HEK293 (cell line): ENCODE results near the gene STX10.

Experiments
- CTCF ChIA-PET: fragments of 350-600 bp; formaldehyde crosslinking; extraction: SDS; loops from one replicate; lab custom pipeline; 2021; ENCODE audit warnings: antibody characterized with exemption; lab: Yijun Ruan, JAX
- POLR2A ChIA-PET: fragments of 300-600 bp; formaldehyde crosslinking; extraction: SDS; loops from one replicate; lab custom pipeline; 2020; ENCODE audit warnings: antibody characterized with exemption, inconsistent platforms; lab: Yijun Ruan, JAX
- H3K27ac ChIP-seq: fragments of 200-500 bp; sonication (Bioruptor generic); 2 replicates; pipeline ENCODE4 v1.5.1; 2014; ENCODE audit warnings: low read depth, low read length, control low read depth, inconsistent platforms; ENCODE audit errors: extremely low read depth
- H3K36me3 ChIP-seq, 2 experiments: fragments of 200-500 bp in 1 of 2; sonication (Bioruptor generic) in 1 of 2; 1 replicate in 1 of 2; 2 replicates in 1 of 2; pipeline ENCODE4 v1.5.1; 2014 to 2017; ENCODE audit warnings: inconsistent platforms in 2 of 2, low read length in 2 of 2; ENCODE audit not compliant: control insufficient read depth in 2 of 2, insufficient read depth in 1 of 2
- H3K4me1 ChIP-seq: fragments of 200-500 bp; sonication (Bioruptor generic); 2 replicates; pipeline ENCODE4 v1.5.1; 2014; ENCODE audit warnings: mild to moderate bottlenecking, low read length, inconsistent platforms; ENCODE audit not compliant: control insufficient read depth, insufficient read depth
- H3K4me3 ChIP-seq: 2 replicates; pipeline ENCODE4 v1.5.1; 2011; ENCODE audit warnings: low read depth, mild to moderate bottlenecking, control low read depth, low read length, moderate library complexity
- H3K9me3 ChIP-seq: fragments of 200-500 bp; sonication (Bioruptor generic); 2 replicates; pipeline ENCODE4 v1.5.1; 2014; ENCODE audit warnings: low read depth, low read length, inconsistent platforms; ENCODE audit not compliant: control insufficient read depth, insufficient read depth
- GLI4 ChIP-seq: fragments of 450-650 bp; formaldehyde crosslinking; IDR thresholded peaks from 2 replicates; pipeline ENCODE4 v1.5.1; 2016; ENCODE audit warnings: missing biosample characterization, missing genetic modification characterization
- HOXC10 ChIP-seq: sonication (generic); formaldehyde crosslinking; IDR thresholded peaks from 2 replicates; pipeline ENCODE4 v1.8.1; 2023; ENCODE audit warnings: mild to moderate bottlenecking, missing genetic modification reagents
- ZBTB8A ChIP-seq: fragments of 450-650 bp; formaldehyde crosslinking; IDR thresholded peaks from 2 replicates; pipeline ENCODE4 v1.5.1; 2016; ENCODE audit warnings: missing biosample characterization, missing genetic modification characterization
- ZNF114 ChIP-seq: fragments of 450-650 bp; formaldehyde crosslinking; IDR thresholded peaks from 2 replicates; pipeline ENCODE4 v1.5.0; 2017; ENCODE audit warnings: missing biosample characterization, missing genetic modification characterization
- ZNF157 ChIP-seq: fragments of 450-650 bp; formaldehyde crosslinking; IDR thresholded peaks from 2 replicates; pipeline ENCODE4 v1.5.1; 2016; ENCODE audit warnings: missing biosample characterization, missing genetic modification characterization
- ZNF23 ChIP-seq: fragments of 450-650 bp; formaldehyde crosslinking; IDR thresholded peaks from 2 replicates; pipeline ENCODE4 v1.5.1; 2016; ENCODE audit warnings: missing biosample characterization, missing genetic modification characterization, borderline replicate concordance
- ZNF311 ChIP-seq: fragments of 450-650 bp; formaldehyde crosslinking; IDR thresholded peaks from 2 replicates; pipeline ENCODE4 v1.5.1; 2017; ENCODE audit warnings: missing biosample characterization, missing genetic modification characterization, borderline replicate concordance
- ZNF350 ChIP-seq: fragments of 450-650 bp; formaldehyde crosslinking; IDR thresholded peaks from 2 replicates; pipeline ENCODE4 v1.5.0; 2017; ENCODE audit warnings: missing biosample characterization, mild to moderate bottlenecking, missing genetic modification characterization
- ZNF404 ChIP-seq: fragments of 450-650 bp; formaldehyde crosslinking; IDR thresholded peaks from 2 replicates; pipeline ENCODE4 v1.5.1; 2017; ENCODE audit warnings: missing biosample characterization, missing genetic modification characterization
- ZNF548 ChIP-seq: fragments of 450-650 bp; formaldehyde crosslinking; IDR thresholded peaks from 2 replicates; pipeline ENCODE4 v1.5.1; 2016; ENCODE audit warnings: missing biosample characterization, missing genetic modification characterization
- ZNF621 ChIP-seq: fragments of 450-650 bp; formaldehyde crosslinking; IDR thresholded peaks from 2 replicates; pipeline ENCODE4 v1.5.1; 2017; ENCODE audit warnings: missing biosample characterization, missing genetic modification characterization
- ZNF677 ChIP-seq: fragments of 450-650 bp; IDR thresholded peaks from 2 replicates; pipeline ENCODE4 v1.5.0; 2018; ENCODE audit warnings: missing biosample characterization, mild to moderate bottlenecking, missing genetic modification characterization, moderate library complexity
- ZNF707 ChIP-seq: fragments of 450-650 bp; formaldehyde crosslinking; IDR thresholded peaks from 2 replicates; pipeline ENCODE4 v1.5.1; 2016; ENCODE audit warnings: missing biosample characterization, missing genetic modification characterization
- ZNF791 ChIP-seq: fragments of 450-650 bp; formaldehyde crosslinking; IDR thresholded peaks from 2 replicates; pipeline ENCODE4 v1.5.1; 2016; ENCODE audit warnings: missing biosample characterization, missing genetic modification characterization
- ZNF830 ChIP-seq: fragments of 450-650 bp; IDR thresholded peaks from 2 replicates; pipeline ENCODE4 v1.5.0; 2018; ENCODE audit warnings: missing biosample characterization, missing genetic modification characterization, low read depth, mild to moderate bottlenecking, moderate library complexity
- TF ChIP-seq, protein P1 (sequence below): IDR thresholded peaks from 2 replicates; pipeline ENCODE4 v1.6.1; 2011; ENCODE audit warnings: mild to moderate bottlenecking, low read depth, low read length, borderline replicate concordance
- TF ChIP-seq, protein P2 (sequence below): fragments of 450-650 bp; formaldehyde crosslinking; IDR thresholded peaks from 2 replicates; pipeline ENCODE4 v1.5.1; 2016; ENCODE audit warnings: missing biosample characterization, missing genetic modification characterization
- TF ChIP-seq, protein P3 (sequence below): fragments of 450-650 bp; formaldehyde crosslinking; IDR thresholded peaks from 2 replicates; pipeline ENCODE4 v1.5.1; 2016; ENCODE audit warnings: missing biosample characterization, missing genetic modification characterization
- TF ChIP-seq, protein P4 (sequence below): fragments of 450-650 bp; formaldehyde crosslinking; IDR thresholded peaks from 2 replicates; pipeline ENCODE4 v1.5.1; 2017; ENCODE audit warnings: missing biosample characterization, mild to moderate bottlenecking, missing genetic modification characterization, moderate library complexity
- TF ChIP-seq, protein P5 (sequence below): fragments of 450-650 bp; formaldehyde crosslinking; IDR thresholded peaks from 2 replicates; pipeline ENCODE4 v1.5.1; 2016; ENCODE audit warnings: missing biosample characterization, missing genetic modification characterization
- TF ChIP-seq, protein P6 (sequence below): fragments of 450-650 bp; formaldehyde crosslinking; optimal IDR thresholded peaks from 2 replicates; pipeline ENCODE3; 2016; ENCODE audit warnings: missing biosample characterization, mild to moderate bottlenecking, missing genetic modification characterization
- TF ChIP-seq, protein P7 (sequence below): fragments of 450-650 bp; formaldehyde crosslinking; IDR thresholded peaks from 2 replicates; pipeline ENCODE4 v1.5.1; 2017; ENCODE audit warnings: missing biosample characterization, missing genetic modification characterization
- TF ChIP-seq, protein P8 (sequence below): fragments of 450-650 bp; formaldehyde crosslinking; IDR thresholded peaks from 2 replicates; pipeline ENCODE4 v1.5.1; 2016; ENCODE audit warnings: missing biosample characterization, missing genetic modification characterization

Gene STX10

DNA sequence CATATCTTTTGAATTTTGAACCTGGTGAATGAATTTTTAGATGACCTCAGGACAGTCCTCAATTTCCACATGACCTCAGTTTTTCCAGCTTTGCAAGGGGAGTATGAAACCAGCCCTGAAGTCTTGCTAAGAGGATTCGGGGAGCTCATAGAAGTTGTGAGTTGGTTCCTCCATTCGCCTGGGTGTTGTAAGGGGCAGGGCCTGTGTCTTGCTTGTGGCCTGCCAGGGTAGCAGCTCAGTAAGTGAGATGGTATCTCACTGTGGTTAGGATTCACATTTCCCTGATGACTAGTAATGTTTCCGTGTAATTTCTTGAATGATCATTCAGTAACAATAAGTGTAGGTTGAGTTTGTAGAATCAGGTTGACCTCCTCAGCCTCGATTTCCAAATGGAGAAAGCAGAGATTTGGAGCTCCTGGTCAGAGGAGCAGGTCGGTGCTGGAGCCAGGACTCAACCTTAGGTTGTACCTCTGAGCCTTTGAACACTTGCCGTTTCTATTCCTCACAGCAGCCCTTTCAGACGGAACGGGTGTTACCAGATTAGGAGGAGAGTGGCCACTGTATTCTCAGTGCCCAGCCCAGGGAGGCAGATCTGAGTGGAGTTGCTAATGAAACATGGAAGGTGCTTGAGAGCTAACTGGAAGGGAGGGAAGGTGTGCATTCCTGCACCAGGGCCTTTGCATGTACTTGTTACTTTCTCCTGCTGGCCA lies 17.5 kb downstream of the STX10 start (continued):
- no peak for TF ChIP-seq ZNF350 (tag by site-specific recombination)
- no peak for TF ChIP-seq ZNF548 (tag by site-specific recombination)
- no peak for TF ChIP-seq GLI4 (tag by site-specific recombination)
- TF ChIP-seq ZBTB8A (tag by site-specific recombination): no peak
- TF ChIP-seq, protein P1, sequence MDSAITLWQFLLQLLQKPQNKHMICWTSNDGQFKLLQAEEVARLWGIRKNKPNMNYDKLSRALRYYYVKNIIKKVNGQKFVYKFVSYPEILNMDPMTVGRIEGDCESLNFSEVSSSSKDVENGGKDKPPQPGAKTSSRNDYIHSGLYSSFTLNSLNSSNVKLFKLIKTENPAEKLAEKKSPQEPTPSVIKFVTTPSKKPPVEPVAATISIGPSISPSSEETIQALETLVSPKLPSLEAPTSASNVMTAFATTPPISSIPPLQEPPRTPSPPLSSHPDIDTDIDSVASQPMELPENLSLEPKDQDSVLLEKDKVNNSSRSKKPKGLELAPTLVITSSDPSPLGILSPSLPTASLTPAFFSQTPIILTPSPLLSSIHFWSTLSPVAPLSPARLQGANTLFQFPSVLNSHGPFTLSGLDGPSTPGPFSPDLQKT: no peak
- TF ChIP-seq ZNF791 (tag by site-specific recombination): no peak

DNA sequence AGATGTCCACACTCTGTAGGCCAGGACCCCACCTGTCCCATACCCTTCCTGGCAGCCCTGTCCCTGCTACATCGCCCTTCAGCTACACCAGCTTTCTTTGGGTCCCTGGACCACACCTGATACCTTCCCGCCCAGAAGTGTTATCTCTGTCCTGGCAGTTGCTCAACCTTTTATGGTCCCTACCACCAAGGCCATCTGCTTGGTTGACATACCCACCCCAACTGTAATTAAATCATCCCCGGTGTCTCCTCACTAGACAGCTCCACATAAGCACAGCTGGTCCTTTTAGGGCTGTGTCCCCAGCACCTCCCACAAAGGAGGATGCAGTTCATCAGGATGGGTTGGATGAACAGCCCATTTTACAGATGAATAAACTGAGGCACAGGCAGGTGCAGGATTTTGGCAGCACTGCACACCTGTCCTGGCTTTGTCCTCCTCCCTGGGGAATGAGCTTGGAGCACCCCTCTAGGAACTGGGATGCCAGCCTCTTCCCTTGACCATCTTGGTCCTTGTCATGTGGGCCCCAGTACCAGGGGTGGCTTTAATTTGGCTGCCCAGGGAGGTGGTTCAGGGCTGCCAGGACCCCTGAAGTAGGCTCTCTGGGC lies 19.2 kb downstream of the STX10 start:
- Histone ChIP-seq H3K4me1 (no peaks in the 10 kb centered on the region), H3K27ac (no peak overlapping the region), H3K4me3 (no peak overlapping the region), H3K36me3 (peaks cover 11 to 47% of the 10 kb centered on the region in 2 experiments; a peak in 2 of 3 replicates)
- CTCF ChIA-PET: interaction anchor here (0.9 kb wide), 1 partner anchor 63 kb away, joined by 4 read pairs; no protein-coding TSS in a partner anchor
- POLR2A ChIA-PET: interaction anchor here (1.0 to 1.6 kb wide), 5 partner anchors 8 to 193 kb away, joined by 3 to 6 read pairs (median 4); no protein-coding TSS in a partner anchor
- TF ChIP-seq, protein P2, sequence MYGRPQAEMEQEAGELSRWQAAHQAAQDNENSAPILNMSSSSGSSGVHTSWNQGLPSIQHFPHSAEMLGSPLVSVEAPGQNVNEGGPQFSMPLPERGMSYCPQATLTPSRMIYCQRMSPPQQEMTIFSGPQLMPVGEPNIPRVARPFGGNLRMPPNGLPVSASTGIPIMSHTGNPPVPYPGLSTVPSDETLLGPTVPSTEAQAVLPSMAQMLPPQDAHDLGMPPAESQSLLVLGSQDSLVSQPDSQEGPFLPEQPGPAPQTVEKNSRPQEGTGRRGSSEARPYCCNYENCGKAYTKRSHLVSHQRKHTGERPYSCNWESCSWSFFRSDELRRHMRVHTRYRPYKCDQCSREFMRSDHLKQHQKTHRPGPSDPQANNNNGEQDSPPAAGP (tag by site-specific recombination): 0 out of 2 replicates have a peak, but pooled peaks have one; percentile 16
- TF ChIP-seq, protein P3, sequence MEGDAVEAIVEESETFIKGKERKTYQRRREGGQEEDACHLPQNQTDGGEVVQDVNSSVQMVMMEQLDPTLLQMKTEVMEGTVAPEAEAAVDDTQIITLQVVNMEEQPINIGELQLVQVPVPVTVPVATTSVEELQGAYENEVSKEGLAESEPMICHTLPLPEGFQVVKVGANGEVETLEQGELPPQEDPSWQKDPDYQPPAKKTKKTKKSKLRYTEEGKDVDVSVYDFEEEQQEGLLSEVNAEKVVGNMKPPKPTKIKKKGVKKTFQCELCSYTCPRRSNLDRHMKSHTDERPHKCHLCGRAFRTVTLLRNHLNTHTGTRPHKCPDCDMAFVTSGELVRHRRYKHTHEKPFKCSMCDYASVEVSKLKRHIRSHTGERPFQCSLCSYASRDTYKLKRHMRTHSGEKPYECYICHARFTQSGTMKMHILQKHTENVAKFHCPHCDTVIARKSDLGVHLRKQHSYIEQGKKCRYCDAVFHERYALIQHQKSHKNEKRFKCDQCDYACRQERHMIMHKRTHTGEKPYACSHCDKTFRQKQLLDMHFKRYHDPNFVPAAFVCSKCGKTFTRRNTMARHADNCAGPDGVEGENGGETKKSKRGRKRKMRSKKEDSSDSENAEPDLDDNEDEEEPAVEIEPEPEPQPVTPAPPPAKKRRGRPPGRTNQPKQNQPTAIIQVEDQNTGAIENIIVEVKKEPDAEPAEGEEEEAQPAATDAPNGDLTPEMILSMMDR: no peak
- TF ChIP-seq, protein P4, sequence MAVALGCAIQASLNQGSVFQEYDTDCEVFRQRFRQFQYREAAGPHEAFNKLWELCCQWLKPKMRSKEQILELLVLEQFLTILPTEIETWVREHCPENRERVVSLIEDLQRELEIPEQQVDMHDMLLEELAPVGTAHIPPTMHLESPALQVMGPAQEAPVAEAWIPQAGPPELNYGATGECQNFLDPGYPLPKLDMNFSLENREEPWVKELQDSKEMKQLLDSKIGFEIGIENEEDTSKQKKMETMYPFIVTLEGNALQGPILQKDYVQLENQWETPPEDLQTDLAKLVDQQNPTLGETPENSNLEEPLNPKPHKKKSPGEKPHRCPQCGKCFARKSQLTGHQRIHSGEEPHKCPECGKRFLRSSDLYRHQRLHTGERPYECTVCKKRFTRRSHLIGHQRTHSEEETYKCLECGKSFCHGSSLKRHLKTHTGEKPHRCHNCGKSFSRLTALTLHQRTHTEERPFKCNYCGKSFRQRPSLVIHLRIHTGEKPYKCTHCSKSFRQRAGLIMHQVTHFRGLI (tag by site-specific recombination): no peak
- TF ChIP-seq ZNF114 (no peak), ZNF830 (tag by site-specific recombination) (no peak), ZNF23 (tag by site-specific recombination) (no peak), ZNF621 (tag by site-specific recombination) (no peak), ZNF311 (no peak), ZNF677 (no peak), HOXC10 (CRISPR knock-in tag) (no peak), ZNF404 (no peak), ZNF707 (tag by site-specific recombination) (no peak), ZNF157 (tag by site-specific recombination) (no peak)
- TF ChIP-seq, protein P5, sequence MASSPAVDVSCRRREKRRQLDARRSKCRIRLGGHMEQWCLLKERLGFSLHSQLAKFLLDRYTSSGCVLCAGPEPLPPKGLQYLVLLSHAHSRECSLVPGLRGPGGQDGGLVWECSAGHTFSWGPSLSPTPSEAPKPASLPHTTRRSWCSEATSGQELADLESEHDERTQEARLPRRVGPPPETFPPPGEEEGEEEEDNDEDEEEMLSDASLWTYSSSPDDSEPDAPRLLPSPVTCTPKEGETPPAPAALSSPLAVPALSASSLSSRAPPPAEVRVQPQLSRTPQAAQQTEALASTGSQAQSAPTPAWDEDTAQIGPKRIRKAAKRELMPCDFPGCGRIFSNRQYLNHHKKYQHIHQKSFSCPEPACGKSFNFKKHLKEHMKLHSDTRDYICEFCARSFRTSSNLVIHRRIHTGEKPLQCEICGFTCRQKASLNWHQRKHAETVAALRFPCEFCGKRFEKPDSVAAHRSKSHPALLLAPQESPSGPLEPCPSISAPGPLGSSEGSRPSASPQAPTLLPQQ (tag by site-specific recombination): peak; percentile 60; the same call in 1 of the 2 replicates
- TF ChIP-seq, protein P6, sequence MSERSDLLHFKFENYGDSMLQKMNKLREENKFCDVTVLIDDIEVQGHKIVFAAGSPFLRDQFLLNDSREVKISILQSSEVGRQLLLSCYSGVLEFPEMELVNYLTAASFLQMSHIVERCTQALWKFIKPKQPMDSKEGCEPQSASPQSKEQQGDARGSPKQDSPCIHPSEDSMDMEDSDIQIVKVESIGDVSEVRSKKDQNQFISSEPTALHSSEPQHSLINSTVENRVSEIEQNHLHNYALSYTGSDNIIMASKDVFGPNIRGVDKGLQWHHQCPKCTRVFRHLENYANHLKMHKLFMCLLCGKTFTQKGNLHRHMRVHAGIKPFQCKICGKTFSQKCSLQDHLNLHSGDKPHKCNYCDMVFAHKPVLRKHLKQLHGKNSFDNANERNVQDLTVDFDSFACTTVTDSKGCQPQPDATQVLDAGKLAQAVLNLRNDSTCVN (tag by site-specific recombination): no peak
- TF ChIP-seq, protein P7, sequence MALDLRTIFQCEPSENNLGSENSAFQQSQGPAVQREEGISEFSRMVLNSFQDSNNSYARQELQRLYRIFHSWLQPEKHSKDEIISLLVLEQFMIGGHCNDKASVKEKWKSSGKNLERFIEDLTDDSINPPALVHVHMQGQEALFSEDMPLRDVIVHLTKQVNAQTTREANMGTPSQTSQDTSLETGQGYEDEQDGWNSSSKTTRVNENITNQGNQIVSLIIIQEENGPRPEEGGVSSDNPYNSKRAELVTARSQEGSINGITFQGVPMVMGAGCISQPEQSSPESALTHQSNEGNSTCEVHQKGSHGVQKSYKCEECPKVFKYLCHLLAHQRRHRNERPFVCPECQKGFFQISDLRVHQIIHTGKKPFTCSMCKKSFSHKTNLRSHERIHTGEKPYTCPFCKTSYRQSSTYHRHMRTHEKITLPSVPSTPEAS: no peak
- TF ChIP-seq, protein P8, sequence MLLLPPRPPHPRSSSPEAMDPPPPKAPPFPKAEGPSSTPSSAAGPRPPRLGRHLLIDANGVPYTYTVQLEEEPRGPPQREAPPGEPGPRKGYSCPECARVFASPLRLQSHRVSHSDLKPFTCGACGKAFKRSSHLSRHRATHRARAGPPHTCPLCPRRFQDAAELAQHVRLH: 0 out of 2 replicates have a peak, but pooled peaks have one; percentile 16
- TF ChIP-seq, all 188 proteins: peak for 3
- H3K9me3 ChIP-seq: no peaks in the 10 kb centered on the region
